Stimulated activated CD4-positive, alpha-beta T cell treated with anti-CD3 and anti-CD28 coated beads, Interleukin-2, amount 100 ng/mL, for 4 hours (primary cell): ENCODE results near the gene THOC2.
"Not testable (repeated sequence)": the region's sequence is repeated elsewhere in the genome, so short reads cannot be mapped to it uniquely, and the experiment has no call there.

ENCODE experiments used
- DNase-seq: peaks from one replicate; pipeline ENCODE4 v3.0.0-alpha.2; 2020; ENCODE audit warnings: low read depth

THOC2 gene

GRCh38 chrX:123732670-123733363 is at the start of gene THOC2:
Gene THOC2 (minus strand): TSS chrX:123733052. CDS start chrX:123733022, 30 bp downstream.
- peak; percentile 72 for DNase-seq

- DNase-seq: not testable (repeated sequence)
Observed at GRCh38 chrX:123781786-123782185, 48.9 kb upstream of the THOC2 start.

- no peak for DNase-seq
Observed at GRCh38 chrX:123779908-123780396, 47.1 kb upstream of the THOC2 start.

GRCh38 chrX:123773258-123773988 is 40.6 kb upstream of the THOC2 start:
- no peak for DNase-seq

- DNase-seq: no peak
Observed at GRCh38 chrX:123771449-123772064, 38.7 kb upstream of the THOC2 start.

- DNase-seq: peak; percentile 10
Observed at GRCh38 chrX:123764967-123765871, 32.4 kb upstream of the THOC2 start.

- DNase-seq: not testable (repeated sequence)
Observed at GRCh38 chrX:123759849-123760248, 27.0 kb upstream of the THOC2 start.

GRCh38 chrX:123757794-123758193 is 24.9 kb upstream of the THOC2 start:
- not testable (repeated sequence) for DNase-seq

GRCh38 chrX:123756320-123756719 is 23.5 kb upstream of the THOC2 start:
- no peak for DNase-seq

- no peak for DNase-seq
Observed at GRCh38 chrX:123755107-123755506, 22.3 kb upstream of the THOC2 start.

GRCh38 chrX:123753656-123754350 is 21.0 kb upstream of the THOC2 start:
- no peak for DNase-seq

- no peak for DNase-seq
Observed at GRCh38 chrX:123749643-123750042, 16.8 kb upstream of the THOC2 start.

- DNase-seq: no peak
Observed at GRCh38 chrX:123745511-123745910, 12.7 kb upstream of the THOC2 start.

- no peak for DNase-seq
Observed at GRCh38 chrX:123743312-123743711, 10.5 kb upstream of the THOC2 start.

GRCh38 chrX:123742440-123742839 is 9.6 kb upstream of the THOC2 start:
- no peak for DNase-seq

GRCh38 chrX:123740536-123740935 is 7.7 kb upstream of the THOC2 start:
- no peak for DNase-seq

- DNase-seq: no peak
Observed at GRCh38 chrX:123740006-123740405, 7.2 kb upstream of the THOC2 start.

- DNase-seq: no peak
Observed at GRCh38 chrX:123739474-123739873, 6.6 kb upstream of the THOC2 start.

GRCh38 chrX:123738378-123738940 is 5.6 kb upstream of the THOC2 start:
- no peak for DNase-seq

GRCh38 chrX:123736333-123736921 is 3.6 kb upstream of the THOC2 start:
- no peak for DNase-seq
